H9 (cell line): ENCODE measurements around the gene CAPN14. TPM values are rescaled to one million over a fixed set of nuclear protein-coding genes. Genes with fewer than 3 reads are reported as not detected.

Experiments
- DNase-seq: peaks from one replicate; pipeline ENCODE4 v3.0.0-alpha.2; 2017
- H2AFZ ChIP-seq: one replicate; pipeline ENCODE4 v1.6.1; 2013; ENCODE audit warnings: mild to moderate bottlenecking, low read length, control low read depth, moderate library complexity
- H2AK5ac ChIP-seq: 2 replicates; pipeline ENCODE4 v1.6.1; 2013; ENCODE audit warnings: low read length, control low read depth, mixed read lengths; ENCODE audit not compliant: insufficient read length
- H2BK120ac ChIP-seq: one replicate; pipeline ENCODE4 v1.6.1; 2013; ENCODE audit warnings: low read depth, mild to moderate bottlenecking, low read length, control low read depth, inconsistent platforms; ENCODE audit not compliant: poor library complexity, severe bottlenecking
- H2BK12ac ChIP-seq: 2 replicates; pipeline ENCODE4 v1.6.1; 2013; ENCODE audit warnings: low read length, control low read depth, mixed read lengths, low read depth; ENCODE audit not compliant: insufficient read length
- H2BK15ac ChIP-seq: 2 replicates; pipeline ENCODE4 v1.6.1; 2013; ENCODE audit warnings: low read depth, low read length, control low read depth
- H2BK20ac ChIP-seq: one replicate; pipeline ENCODE4 v1.6.1; 2013; ENCODE audit warnings: low read depth, mild to moderate bottlenecking, low read length, control low read depth, inconsistent platforms; ENCODE audit not compliant: poor library complexity, severe bottlenecking
- H2BK5ac ChIP-seq: 2 replicates; pipeline ENCODE4 v1.6.1; 2013; ENCODE audit warnings: low read length, control low read depth, mixed read lengths; ENCODE audit not compliant: insufficient read length
- H3K14ac ChIP-seq: 2 replicates; pipeline ENCODE4 v1.6.1; 2013; ENCODE audit warnings: low read length, control low read depth; ENCODE audit not compliant: insufficient read depth
- H3K18ac ChIP-seq: 2 replicates; pipeline ENCODE4 v1.6.1; 2013; ENCODE audit warnings: low read depth, mild to moderate bottlenecking, mixed read lengths, low read length, control low read depth; ENCODE audit not compliant: insufficient read length
- H3K23ac ChIP-seq: 2 replicates; pipeline ENCODE4 v1.6.1; 2013; ENCODE audit warnings: low read length, control low read depth, mixed read lengths, low read depth; ENCODE audit not compliant: insufficient read length
- H3K23me2 ChIP-seq: 2 replicates; pipeline ENCODE4 v1.6.1; 2013; ENCODE audit warnings: low read depth, mild to moderate bottlenecking, mixed read lengths, low read length, control low read depth; ENCODE audit not compliant: insufficient read length, poor library complexity, severe bottlenecking
- H3K27ac ChIP-seq: 2 replicates; pipeline ENCODE4 v1.5.1; 2013; ENCODE audit warnings: low read length, control low read depth, mixed read lengths, low read depth; ENCODE audit not compliant: insufficient read length
- H3K27me3 ChIP-seq: 2 replicates; pipeline ENCODE4 v1.6.1; 2013; ENCODE audit warnings: low read length, control low read depth, inconsistent platforms; ENCODE audit not compliant: insufficient read depth
- H3K4ac ChIP-seq: 2 replicates; pipeline ENCODE4 v1.6.1; 2013; ENCODE audit warnings: low read depth, mild to moderate bottlenecking, control low read depth, inconsistent platforms, low read length, moderate library complexity
- H3K4me1 ChIP-seq: 2 replicates; pipeline ENCODE4 v1.6.1; 2013; ENCODE audit warnings: low read length, control low read depth, inconsistent platforms; ENCODE audit not compliant: insufficient read depth
- H3K4me2 ChIP-seq: 2 replicates; pipeline ENCODE4 v1.6.1; 2013; ENCODE audit warnings: low read length, control low read depth, mixed read lengths; ENCODE audit not compliant: insufficient read length, insufficient read depth
- H3K56ac ChIP-seq: 2 replicates; pipeline ENCODE4 v1.6.1; 2013; ENCODE audit warnings: low read depth, mild to moderate bottlenecking, mixed read lengths, low read length, control low read depth; ENCODE audit not compliant: insufficient read length
- H3K79me1 ChIP-seq: 2 replicates; pipeline ENCODE4 v1.6.1; 2013; ENCODE audit warnings: low read depth, mild to moderate bottlenecking, moderate library complexity, low read length, control low read depth, inconsistent platforms; ENCODE audit not compliant: insufficient read depth, poor library complexity, severe bottlenecking
- H3K79me2 ChIP-seq: 2 replicates; pipeline ENCODE4 v1.6.1; 2013; ENCODE audit warnings: low read length, control low read depth, inconsistent platforms; ENCODE audit not compliant: insufficient read depth
- H3K9ac ChIP-seq: 2 replicates; pipeline ENCODE4 v1.6.1; 2013; ENCODE audit warnings: low read length, control low read depth, mixed read lengths; ENCODE audit not compliant: insufficient read length; ENCODE audit errors: extremely low read depth
- H3K9me3 ChIP-seq: one replicate; pipeline ENCODE4 v1.6.1; 2013; ENCODE audit warnings: low read depth, low read length, inconsistent platforms; ENCODE audit not compliant: control insufficient read depth
- H3T11ph ChIP-seq: one replicate; pipeline ENCODE4 v1.6.1; 2013; ENCODE audit warnings: mild to moderate bottlenecking, low read length, control low read depth, inconsistent platforms
- H4K20me1 ChIP-seq: one replicate; pipeline ENCODE4 v1.6.1; 2013; ENCODE audit not compliant: control insufficient read depth, insufficient read length, insufficient read depth
- H4K5ac ChIP-seq: 2 replicates; pipeline ENCODE4 v1.6.1; 2013; ENCODE audit warnings: low read depth, mild to moderate bottlenecking, mixed read lengths, low read length, control low read depth; ENCODE audit not compliant: insufficient read length
- H4K8ac ChIP-seq: replicated peaks from 2 replicates; pipeline ENCODE4 v1.6.1; 2013; ENCODE audit warnings: low read length, control low read depth, mixed read lengths, low read depth; ENCODE audit not compliant: insufficient read length
- H4K91ac ChIP-seq: 2 replicates; pipeline ENCODE4 v1.6.1; 2013; ENCODE audit warnings: low read depth, mild to moderate bottlenecking, moderate library complexity, mixed read lengths, low read length, control low read depth; ENCODE audit not compliant: insufficient read length
- H3K27ac Mint-ChIP-seq, 3 experiments: 2 replicates in 2 of 3; 3 replicates in 1 of 3; pipeline ENCODE4 v1.8.0; 2020 to 2021; ENCODE audit warnings: mixed read lengths in 3 of 3, mild to moderate bottlenecking in 1 of 3, moderate library complexity in 1 of 3
- H3K27me3 Mint-ChIP-seq: 2 replicates; pipeline ENCODE4 v1.8.0; 2021; ENCODE audit warnings: low read depth, mild to moderate bottlenecking, moderate library complexity, mixed read lengths
- H3K36me3 Mint-ChIP-seq, 3 experiments: 2 replicates in 2 of 3; 3 replicates in 1 of 3; pipeline ENCODE4 v1.8.0; 2020 to 2021; ENCODE audit warnings: low read depth in 3 of 3, mixed read lengths in 3 of 3; ENCODE audit not compliant: insufficient read depth in 1 of 3
- H3K4me1 Mint-ChIP-seq, 2 experiments: 2 replicates each; pipeline ENCODE4 v1.8.0; 2020; ENCODE audit warnings: mixed read lengths in 2 of 2
- H3K4me3 Mint-ChIP-seq, 2 experiments: 2 replicates in 1 of 2; 3 replicates in 1 of 2; pipeline ENCODE4 v1.8.0; 2020 to 2021; ENCODE audit warnings: mild to moderate bottlenecking in 2 of 2, mixed read lengths in 2 of 2, moderate library complexity in 1 of 2
- H3K9me3 Mint-ChIP-seq, 2 experiments: 2 replicates in 1 of 2; 3 replicates in 1 of 2; pipeline ENCODE4 v1.8.0; 2020; ENCODE audit warnings: mild to moderate bottlenecking in 2 of 2, mixed read lengths in 2 of 2, moderate library complexity in 1 of 2
- CTCF ChIP-seq: fragments of 200-600 bp; sonication (generic); conservative IDR thresholded peaks from 3 replicates; pipeline ENCODE4 v1.8.0; 2021; ENCODE audit warnings: antibody characterized with exemption, mild to moderate bottlenecking
- WGBS: extraction: QIAGEN DNeasy Blood & Tissue Kit; methylation state at CpG from one replicate; pipeline ENCODE4 v1.1.7; 2013; ENCODE audit warnings: missing lambda C conversion rate, low lambda C conversion rate, mixed read lengths; ENCODE audit not compliant: insufficient read length; ENCODE audit errors: extremely low coverage; 5-methylcytosine and 5-hydroxymethylcytosine counted together
- total RNA-seq: library from RNA; stranded (reverse); gene quantifications from 2 replicates; pipeline ENCODE4 v1.2.1, GENCODE V29; 2021

CAPN14 gene
- total RNA-seq, 1 experiment from 2014 or later: 0.09 TPM

GRCh38 chr2:31246184-31246852 lies 29.0 kb upstream of the CAPN14 start:
- Histone ChIP-seq H2AK5ac (no peak overlapping the region), H4K20me1 (no peaks in the 10 kb centered on the region), H3K18ac (no peak overlapping the region), H3K9me3 (no peaks in the 10 kb centered on the region), H2BK15ac (no peak overlapping the region), H3K27me3 (no peaks in the 10 kb centered on the region), H2BK120ac (no peak overlapping the region), H3K23ac (no peak overlapping the region), H3K79me2 (no peaks in the 10 kb centered on the region), H2BK20ac (no peak overlapping the region), H2BK5ac (no peak overlapping the region), H2AFZ (no peak overlapping the region), H3K4me2 (no peak overlapping the region), H2BK12ac (no peak overlapping the region), H3T11ph (no peak overlapping the region), H3K9ac (no peak overlapping the region), H3K23me2 (no peaks in the 10 kb centered on the region), H4K5ac (no peak overlapping the region), H3K14ac (no peak overlapping the region), H3K79me1 (no peaks in the 10 kb centered on the region), H4K91ac (no peak overlapping the region), H3K56ac (no peak overlapping the region), H3K4ac (no peak overlapping the region), H3K27ac (no peak overlapping the region), H4K8ac (no peak overlapping the region), H3K4me1 (no peaks in the 10 kb centered on the region)
- no peak for DNase-seq
- H3K4me1 Mint-ChIP-seq: peaks cover 0 to 5% of the 10 kb centered on the region in 2 experiments; a peak in 1 of 4 replicates
- H3K36me3 Mint-ChIP-seq: peaks cover 2 to 22% (median 11%) of the 10 kb centered on the region in 3 experiments; a peak in 5 of 7 replicates
- no peak for TF ChIP-seq CTCF
- H3K4me3 Mint-ChIP-seq: no peak overlapping the region
- H3K9me3 Mint-ChIP-seq: no peaks in the 10 kb centered on the region
- H3K27me3 Mint-ChIP-seq: no peaks in the 10 kb centered on the region
- H3K27ac Mint-ChIP-seq: peak overlapping the region in 1 of 3 experiments; percentile 63; a peak in 3 of 7 replicates
- no CpG with 5 or more reads among the region's 3 CpGs for WGBS
